CD14-positive monocyte (primary cell): ENCODE data around the gene PRR33. TPM values are rescaled to one million over a fixed set of nuclear protein-coding genes. Genes with fewer than 3 reads are reported as not detected.

Experiments used
- DNase-seq, 3 donors: peaks; one replicate each; pipeline ENCODE4 v3.0.0-alpha.2; 2011 to 2022
- H2AFZ ChIP-seq: 2 replicates; pipeline ENCODE4 v1.6.0; 2012; ENCODE audit warnings: mild to moderate bottlenecking, low read depth, low read length, inconsistent platforms; ENCODE audit not compliant: insufficient read depth, poor library complexity, severe bottlenecking
- H3K27ac ChIP-seq, 2 donors: 1 replicate in 1 of 2; 2 replicates in 1 of 2; pipeline ENCODE4 v1.5.1; 2012 to 2013; ENCODE audit warnings: low read length in 2 of 2, control low read depth in 1 of 2, inconsistent platforms in 1 of 2, low read depth in 1 of 2, mild to moderate bottlenecking in 1 of 2
- H3K27me3 ChIP-seq, 2 donors: one replicate each; pipeline versions ENCODE4 v1.6.0 to v1.6.1; 2011 to 2013; ENCODE audit warnings: low read length in 2 of 2; ENCODE audit not compliant: control insufficient read depth in 2 of 2, insufficient read depth in 2 of 2
- H3K36me3 ChIP-seq, 2 donors: replicated peaks in 1 of 2; 1 replicate in 1 of 2; 2 replicates in 1 of 2; pipeline versions ENCODE4 v1.5.1 to v1.6.1; 2012 to 2013; ENCODE audit warnings: low read length in 2 of 2, control low read depth in 1 of 2, inconsistent platforms in 1 of 2, mild to moderate bottlenecking in 1 of 2; ENCODE audit not compliant: insufficient read depth in 2 of 2, control insufficient read depth in 1 of 2
- H3K4me1 ChIP-seq, 2 donors: 1 replicate in 1 of 2; 2 replicates in 1 of 2; pipeline versions ENCODE4 v1.5.1 to v1.6.1; 2012 to 2013; ENCODE audit warnings: low read length in 2 of 2, control low read depth in 1 of 2, inconsistent platforms in 1 of 2, mild to moderate bottlenecking in 1 of 2, moderate library complexity in 1 of 2; ENCODE audit not compliant: insufficient read depth in 2 of 2, control insufficient read depth in 1 of 2
- H3K4me2 ChIP-seq: replicated peaks from 2 replicates; pipeline ENCODE3; 2012; ENCODE audit warnings: low read length, moderate library complexity, mild to moderate bottlenecking; ENCODE audit not compliant: poor library complexity, severe bottlenecking; ENCODE audit errors: extremely low read depth
- H3K4me3 ChIP-seq, 3 experiments: fragments of 200-600 bp in 1 of 3; sonication (generic) in 1 of 3; replicated peaks in 1 of 3; 1 replicate in 2 of 3; 2 replicates in 1 of 3; pipeline ENCODE4 v1.5.1; 2011 to 2013; ENCODE audit warnings: low read length in 3 of 3, mild to moderate bottlenecking in 3 of 3, control low read depth in 2 of 3, low read depth in 2 of 3, inconsistent platforms in 1 of 3, moderate library complexity in 1 of 3
- H3K79me2 ChIP-seq: 2 replicates; pipeline ENCODE4 v1.6.0; 2012; ENCODE audit warnings: mild to moderate bottlenecking, control low read depth, inconsistent platforms, low read length, moderate library complexity; ENCODE audit not compliant: insufficient read depth
- H3K9ac ChIP-seq: 2 replicates; pipeline ENCODE4 v1.6.0; 2017; ENCODE audit warnings: low read length, mild to moderate bottlenecking; ENCODE audit not compliant: insufficient read depth, poor library complexity, severe bottlenecking
- H3K9me3 ChIP-seq, 2 donors: replicated peaks in 1 of 2; 1 replicate in 1 of 2; 2 replicates in 1 of 2; pipeline versions ENCODE4 v1.5.1 to v1.6.1; 2012 to 2013; ENCODE audit warnings: low read length in 2 of 2, control low read depth in 1 of 2; ENCODE audit not compliant: control insufficient read depth in 1 of 2, insufficient read depth in 1 of 2
- H4K20me1 ChIP-seq: 2 replicates; pipeline ENCODE4 v1.6.0; 2012; ENCODE audit warnings: mild to moderate bottlenecking, low read length, control low read depth, moderate library complexity; ENCODE audit not compliant: insufficient read depth
- H3K27ac Mint-ChIP-seq, 7 donors: one replicate each; pipeline ENCODE4 v1.8.0; 2020; ENCODE audit warnings: mild to moderate bottlenecking in 7 of 7, mixed read lengths in 7 of 7, moderate library complexity in 6 of 7, inconsistent platforms in 2 of 7
- H3K27me3 Mint-ChIP-seq, 3 donors: one replicate each; pipeline ENCODE4 v1.8.0; 2021 to 2022; ENCODE audit warnings: low read depth in 3 of 3, mild to moderate bottlenecking in 3 of 3, mixed read lengths in 3 of 3, moderate library complexity in 3 of 3, inconsistent platforms in 1 of 3
- H3K36me3 Mint-ChIP-seq, 2 donors: one replicate each; pipeline ENCODE4 v1.8.0; 2020; ENCODE audit warnings: mixed read lengths in 2 of 2, inconsistent platforms in 1 of 2, mild to moderate bottlenecking in 1 of 2
- H3K4me1 Mint-ChIP-seq: one replicate; pipeline ENCODE4 v1.8.0; 2020; ENCODE audit warnings: mild to moderate bottlenecking, mixed read lengths
- H3K4me3 Mint-ChIP-seq, 2 donors: one replicate each; pipeline ENCODE4 v1.8.0; 2020; ENCODE audit warnings: mild to moderate bottlenecking in 2 of 2, mixed read lengths in 2 of 2, moderate library complexity in 1 of 2
- H3K9me3 Mint-ChIP-seq, 7 donors: one replicate each; pipeline ENCODE4 v1.8.0; 2020 to 2022; ENCODE audit warnings: mixed read lengths in 7 of 7, mild to moderate bottlenecking in 6 of 7, moderate library complexity in 6 of 7, inconsistent platforms in 2 of 7
- CTCF ChIP-seq: fragments of 200-600 bp; IDR thresholded peaks from one replicate; pipeline ENCODE4 v1.8.0; 2022; ENCODE audit warnings: antibody characterized with exemption, mild to moderate bottlenecking
- WGBS: methylation state at CpG from one replicate; pipeline ENCODE4 v1.1.5; 2013; ENCODE audit warnings: missing lambda C conversion rate; ENCODE audit not compliant: insufficient coverage; 5-methylcytosine and 5-hydroxymethylcytosine counted together
- intact Hi-C, 2 donors: fragments of 100-400 bp; cut with micrococcal nuclease; formaldehyde crosslinking; loops; one replicate each; pipeline versions ENCODE4 v1.15.0 to v1.15.1; 2023
- polyA plus RNA-seq, 3 donors: library from polyadenylated mRNA; depleted of rRNA in 1 of 3; unstranded in 2 of 3; stranded (reverse) in 1 of 3; fragments of 300-500 nt in 2 of 3; fragments of >200 nt in 1 of 3; fragmentation: Illumina TruSeq in 2 of 3; gene quantifications; 1 replicate in 2 of 3; 2 replicates in 1 of 3; pipeline ENCODE4 v1.2.3, GENCODE V29; 2012 to 2021

PRR33 gene
- polyA plus RNA-seq, 3 donors, result not detected

- Mint-ChIP-seq H3K4me3 (no peak overlapping the region), H3K27ac (peak overlapping the region in 1 of 7 donors; percentile 47)
- 52% methylated on average over 4 of the region's 8 CpGs for WGBS
These were observed 25.4 kb upstream of the PRR33 start for GRCh38 chr11:1916986-1917522.

More at GRCh38 chr11:1916986-1917522, 25.4 kb upstream of the PRR33 start:
- Histone ChIP-seq H3K27ac (no peak overlapping the region), H3K79me2 (no peaks in the 10 kb centered on the region), H3K36me3 (no peaks in the 10 kb centered on the region), H2AFZ (no peak overlapping the region), H3K4me2 (no peak overlapping the region), H3K9ac (no peak overlapping the region), H3K9me3 (no peaks in the 10 kb centered on the region), H3K4me1 (peaks cover 8 to 10% of the 10 kb centered on the region in 2 donors), H3K4me3 (no peak overlapping the region), H4K20me1 (peaks cover 25% of the 10 kb centered on the region), H3K27me3 (no peaks in the 10 kb centered on the region)
- H3K27me3 Mint-ChIP-seq, result peaks cover 5 to 7% (median 6%) of the 10 kb centered on the region in 3 donors
- H3K36me3 Mint-ChIP-seq, result peaks cover 2% of the 10 kb centered on the region in 2 donors
- DNase-seq, result no peak
- intact Hi-C loops, result loop anchor here (1.0 to 10.0 kb wide), 4 partner anchors 24 to 82 kb away; partner anchors contain the start of genes SYT8 (in 1 of the 2) and TNNI2 (in 1 of the 2)
- TF ChIP-seq CTCF, result no peak
- peaks cover 13% of the 10 kb centered on the region for H3K4me1 Mint-ChIP-seq
- peaks cover 0 to 5% (median 0%) of the 10 kb centered on the region in 7 donors for H3K9me3 Mint-ChIP-seq
